Trophoblast cell (in vitro differentiated cells and primary cell): ENCODE results near the gene C13orf46.

Source experiments
- DNase-seq, 2 donors: peaks; one replicate each; pipeline ENCODE4 v3.0.0-alpha.2; 2016
- H2AFZ ChIP-seq: 2 replicates; pipeline ENCODE4 v1.6.1; 2013; ENCODE audit warnings: low read length, moderate library complexity, mild to moderate bottlenecking; ENCODE audit not compliant: insufficient read depth, poor library complexity
- H2AK5ac ChIP-seq: 2 replicates; pipeline ENCODE4 v1.6.1; 2013; ENCODE audit warnings: mild to moderate bottlenecking, low read length
- H2BK120ac ChIP-seq: 2 replicates; pipeline ENCODE4 v1.6.1; 2013; ENCODE audit warnings: low read length, mild to moderate bottlenecking, moderate library complexity; ENCODE audit not compliant: insufficient read depth, poor library complexity
- H2BK12ac ChIP-seq: 2 replicates; pipeline ENCODE4 v1.6.1; 2013; ENCODE audit warnings: mild to moderate bottlenecking, low read length, moderate library complexity
- H2BK5ac ChIP-seq: 2 replicates; pipeline ENCODE4 v1.6.1; 2013; ENCODE audit warnings: low read length, low read depth, moderate library complexity, mild to moderate bottlenecking; ENCODE audit not compliant: poor library complexity
- H3K14ac ChIP-seq: 2 replicates; pipeline ENCODE4 v1.6.1; 2013; ENCODE audit warnings: mild to moderate bottlenecking, low read length
- H3K18ac ChIP-seq: 2 replicates; pipeline ENCODE4 v1.6.1; 2013; ENCODE audit warnings: mild to moderate bottlenecking, low read length
- H3K23ac ChIP-seq: 2 replicates; pipeline ENCODE4 v1.6.1; 2013; ENCODE audit warnings: low read length
- H3K27ac ChIP-seq: 2 replicates; pipeline ENCODE4 v1.5.1; 2013; ENCODE audit warnings: low read depth, mild to moderate bottlenecking, inconsistent platforms, low read length, moderate library complexity
- H3K27me3 ChIP-seq: 2 replicates; pipeline ENCODE4 v1.6.1; 2013; ENCODE audit warnings: inconsistent platforms, mild to moderate bottlenecking, low read length, moderate library complexity; ENCODE audit not compliant: insufficient read depth
- H3K36me3 ChIP-seq, 2 experiments: 1 replicate in 1 of 2; 2 replicates in 1 of 2; pipeline ENCODE4 v1.6.1; 2013; ENCODE audit warnings: low read length in 2 of 2, mild to moderate bottlenecking in 2 of 2, moderate library complexity in 1 of 2; ENCODE audit not compliant: insufficient read depth in 2 of 2, control insufficient read depth in 1 of 2
- H3K4ac ChIP-seq: 2 replicates; pipeline ENCODE4 v1.6.1; 2013; ENCODE audit warnings: low read depth, mild to moderate bottlenecking, low read length, moderate library complexity
- H3K4me1 ChIP-seq, 2 experiments: 1 replicate in 1 of 2; 2 replicates in 1 of 2; pipeline ENCODE4 v1.6.1; 2013; ENCODE audit warnings: low read length in 2 of 2, mild to moderate bottlenecking in 2 of 2, moderate library complexity in 1 of 2; ENCODE audit not compliant: insufficient read depth in 2 of 2, control insufficient read depth in 1 of 2
- H3K4me2 ChIP-seq: 2 replicates; pipeline ENCODE4 v1.6.1; 2013; ENCODE audit warnings: inconsistent platforms, mild to moderate bottlenecking, low read length, moderate library complexity
- H3K4me3 ChIP-seq: 2 replicates; pipeline ENCODE4 v1.5.1; 2013; ENCODE audit warnings: mild to moderate bottlenecking, low read depth, low read length, inconsistent platforms
- H3K79me1 ChIP-seq: one replicate; pipeline ENCODE4 v1.6.1; 2013; ENCODE audit warnings: low read length
- H3K79me2 ChIP-seq: 2 replicates; pipeline ENCODE4 v1.6.1; 2013; ENCODE audit warnings: low read length, mild to moderate bottlenecking; ENCODE audit not compliant: control insufficient read depth, insufficient read depth, poor library complexity
- H3K9ac ChIP-seq: 2 replicates; pipeline ENCODE4 v1.6.1; 2013; ENCODE audit warnings: mild to moderate bottlenecking, low read length
- H3K9me3 ChIP-seq: 2 replicates; pipeline ENCODE4 v1.6.1; 2013; ENCODE audit warnings: low read depth, mild to moderate bottlenecking, control low read depth, inconsistent platforms, low read length; ENCODE audit not compliant: insufficient read depth
- H4K12ac ChIP-seq: 2 replicates; pipeline ENCODE4 v1.6.1; 2013; ENCODE audit warnings: low read depth, mild to moderate bottlenecking, low read length, moderate library complexity
- H4K8ac ChIP-seq: 2 replicates; pipeline ENCODE4 v1.6.1; 2013; ENCODE audit warnings: low read depth, mild to moderate bottlenecking, low read length, moderate library complexity
- H4K91ac ChIP-seq: one replicate; pipeline ENCODE4 v1.6.1; 2013; ENCODE audit warnings: low read depth, mild to moderate bottlenecking, low read length, moderate library complexity
- WGBS: extraction: QIAGEN DNeasy Blood & Tissue Kit; methylation state at CpG from one replicate; pipeline ENCODE4 v1.1.7; 2013; ENCODE audit warnings: missing lambda C conversion rate; ENCODE audit not compliant: insufficient read length, insufficient coverage; ENCODE audit errors: extremely low coverage; 5-methylcytosine and 5-hydroxymethylcytosine counted together

Gene C13orf46

GRCh38 chr13:113922412-113923118 lies 51.3 kb downstream of the C13orf46 start:
- Histone ChIP-seq H2BK12ac (no peak overlapping the region), H2AK5ac (no peak overlapping the region), H3K27me3 (no peaks in the 10 kb centered on the region), H3K4me1 (peaks cover 5% of the 10 kb centered on the region in 2 experiments), H3K27ac (no peak overlapping the region), H3K79me2 (no peaks in the 10 kb centered on the region), H3K14ac (no peak overlapping the region), H2BK120ac (no peak overlapping the region), H2BK5ac (no peak overlapping the region), H4K91ac (no peak overlapping the region), H3K4me3 (no peak overlapping the region), H3K4me2 (no peak overlapping the region), H4K12ac (no peak overlapping the region), H3K36me3 (no peaks in the 10 kb centered on the region), H3K4ac (no peak overlapping the region), H3K18ac (no peak overlapping the region), H3K9ac (no peak overlapping the region), H4K8ac (no peak overlapping the region), H3K79me1 (no peaks in the 10 kb centered on the region), H3K23ac (no peak overlapping the region), H2AFZ (no peak overlapping the region), H3K9me3 (peaks cover 7% of the 10 kb centered on the region)
- peak; percentile 72 to 73 for DNase-seq
- WGBS, result no CpG with 5 or more reads among the region's 15 CpGs

- Histone ChIP-seq H3K4me2 (no peak overlapping the region), H3K79me2 (no peaks in the 10 kb centered on the region), H4K8ac (no peak overlapping the region), H3K4me1 (no peaks in the 10 kb centered on the region), H3K9me3 (peaks cover 7% of the 10 kb centered on the region), H3K27me3 (no peaks in the 10 kb centered on the region), H3K18ac (no peak overlapping the region), H3K4me3 (no peak overlapping the region), H4K12ac (no peak overlapping the region), H4K91ac (no peak overlapping the region), H2AFZ (no peak overlapping the region), H2BK120ac (no peak overlapping the region), H3K4ac (no peak overlapping the region), H3K9ac (no peak overlapping the region), H3K14ac (no peak overlapping the region), H2BK5ac (no peak overlapping the region), H3K23ac (no peak overlapping the region), H3K27ac (no peak overlapping the region), H2AK5ac (no peak overlapping the region), H3K79me1 (no peaks in the 10 kb centered on the region), H3K36me3 (no peaks in the 10 kb centered on the region), H2BK12ac (no peak overlapping the region)
- no peak for DNase-seq
- no CpG with 5 or more reads among the region's 1 CpG for WGBS
Observed at GRCh38 chr13:113921763-113922162, 52.1 kb downstream of the C13orf46 start.

GRCh38 chr13:113920606-113921286 lies 53.1 kb downstream of the C13orf46 start:
- no peaks in the 10 kb centered on the region for H3K79me2 ChIP-seq
- no peak for DNase-seq
- H3K4me3 ChIP-seq, result no peak overlapping the region
- H3K4me2 ChIP-seq, result no peak overlapping the region
- peaks cover 7% of the 10 kb centered on the region for H3K9me3 ChIP-seq
- WGBS, result no CpG with 5 or more reads among the region's 13 CpGs
- no peak overlapping the region for H3K27ac ChIP-seq
- H3K18ac ChIP-seq, result no peak overlapping the region
- no peak overlapping the region for H4K12ac ChIP-seq
- no peak overlapping the region for H3K14ac ChIP-seq
- H3K79me1 ChIP-seq, result no peaks in the 10 kb centered on the region
- H2BK120ac ChIP-seq, result no peak overlapping the region
- H2BK12ac ChIP-seq, result no peak overlapping the region
- no peaks in the 10 kb centered on the region for H3K27me3 ChIP-seq
- no peak overlapping the region for H2AK5ac ChIP-seq
- no peak overlapping the region for H2AFZ ChIP-seq
- H3K9ac ChIP-seq, result no peak overlapping the region
- H3K4me1 ChIP-seq, result no peaks in the 10 kb centered on the region
- H3K23ac ChIP-seq, result no peak overlapping the region
- H2BK5ac ChIP-seq, result no peak overlapping the region
- H3K36me3 ChIP-seq, result no peaks in the 10 kb centered on the region
- H4K8ac ChIP-seq, result no peak overlapping the region
- no peak overlapping the region for H3K4ac ChIP-seq
- H4K91ac ChIP-seq, result no peak overlapping the region

- Histone ChIP-seq H3K9me3 (peaks cover 7% of the 10 kb centered on the region), H4K8ac (no peak overlapping the region), H4K12ac (no peak overlapping the region), H3K4me3 (no peak overlapping the region), H4K91ac (no peak overlapping the region), H3K79me2 (no peaks in the 10 kb centered on the region), H3K14ac (no peak overlapping the region), H3K79me1 (no peaks in the 10 kb centered on the region), H3K36me3 (no peaks in the 10 kb centered on the region), H2BK5ac (no peak overlapping the region), H2AFZ (no peak overlapping the region), H3K4me2 (no peak overlapping the region), H3K9ac (no peak overlapping the region), H3K27me3 (no peaks in the 10 kb centered on the region), H2AK5ac (no peak overlapping the region), H3K27ac (no peak overlapping the region), H3K4ac (no peak overlapping the region), H2BK12ac (no peak overlapping the region), H2BK120ac (no peak overlapping the region), H3K18ac (no peak overlapping the region), H3K4me1 (no peaks in the 10 kb centered on the region), H3K23ac (no peak overlapping the region)
- WGBS, result no CpG with 5 or more reads among the region's 9 CpGs
- DNase-seq, result no peak
Observed at GRCh38 chr13:113919761-113920559, 53.9 kb downstream of the C13orf46 start.
